GM12875 (cell line): ENCODE data around the gene VSTM4.

ENCODE experiments used
- H3K4me3 ChIP-seq: one replicate; pipeline ENCODE4 v1.5.1; 2011; ENCODE audit warnings: low read depth, low read length, control low read depth
- TF ChIP-seq, protein P1 (sequence below): IDR thresholded peaks from 2 replicates; pipeline ENCODE4 v1.5.1; 2011; ENCODE audit warnings: low read depth, mild to moderate bottlenecking, control low read depth, inconsistent platforms, low read length, moderate library complexity, borderline replicate concordance; ENCODE audit not compliant: insufficient read depth

The VSTM4 gene

DNA sequence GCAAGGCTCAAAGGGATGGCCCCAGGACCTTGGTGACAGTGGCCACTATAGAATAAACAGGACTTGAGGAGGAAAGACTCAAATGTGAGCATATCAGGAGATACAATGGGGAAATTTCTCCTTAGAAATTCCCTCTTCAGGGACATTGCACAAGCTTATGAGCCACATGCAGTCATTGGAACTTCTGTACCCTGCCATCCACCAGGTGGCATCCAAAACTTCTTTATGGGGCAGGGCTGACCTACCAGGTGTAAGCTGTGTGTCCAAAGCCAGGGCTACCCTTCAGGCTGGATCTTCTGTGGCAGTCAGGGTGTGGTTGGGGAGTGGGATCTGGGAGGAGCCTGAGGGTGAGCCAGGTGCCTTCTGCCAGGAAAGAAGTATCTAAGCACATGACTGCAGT is 139.1 kb downstream of the VSTM4 start:
- TF ChIP-seq, protein P1, sequence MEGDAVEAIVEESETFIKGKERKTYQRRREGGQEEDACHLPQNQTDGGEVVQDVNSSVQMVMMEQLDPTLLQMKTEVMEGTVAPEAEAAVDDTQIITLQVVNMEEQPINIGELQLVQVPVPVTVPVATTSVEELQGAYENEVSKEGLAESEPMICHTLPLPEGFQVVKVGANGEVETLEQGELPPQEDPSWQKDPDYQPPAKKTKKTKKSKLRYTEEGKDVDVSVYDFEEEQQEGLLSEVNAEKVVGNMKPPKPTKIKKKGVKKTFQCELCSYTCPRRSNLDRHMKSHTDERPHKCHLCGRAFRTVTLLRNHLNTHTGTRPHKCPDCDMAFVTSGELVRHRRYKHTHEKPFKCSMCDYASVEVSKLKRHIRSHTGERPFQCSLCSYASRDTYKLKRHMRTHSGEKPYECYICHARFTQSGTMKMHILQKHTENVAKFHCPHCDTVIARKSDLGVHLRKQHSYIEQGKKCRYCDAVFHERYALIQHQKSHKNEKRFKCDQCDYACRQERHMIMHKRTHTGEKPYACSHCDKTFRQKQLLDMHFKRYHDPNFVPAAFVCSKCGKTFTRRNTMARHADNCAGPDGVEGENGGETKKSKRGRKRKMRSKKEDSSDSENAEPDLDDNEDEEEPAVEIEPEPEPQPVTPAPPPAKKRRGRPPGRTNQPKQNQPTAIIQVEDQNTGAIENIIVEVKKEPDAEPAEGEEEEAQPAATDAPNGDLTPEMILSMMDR: no peak
- no peak overlapping the region for H3K4me3 ChIP-seq

DNA sequence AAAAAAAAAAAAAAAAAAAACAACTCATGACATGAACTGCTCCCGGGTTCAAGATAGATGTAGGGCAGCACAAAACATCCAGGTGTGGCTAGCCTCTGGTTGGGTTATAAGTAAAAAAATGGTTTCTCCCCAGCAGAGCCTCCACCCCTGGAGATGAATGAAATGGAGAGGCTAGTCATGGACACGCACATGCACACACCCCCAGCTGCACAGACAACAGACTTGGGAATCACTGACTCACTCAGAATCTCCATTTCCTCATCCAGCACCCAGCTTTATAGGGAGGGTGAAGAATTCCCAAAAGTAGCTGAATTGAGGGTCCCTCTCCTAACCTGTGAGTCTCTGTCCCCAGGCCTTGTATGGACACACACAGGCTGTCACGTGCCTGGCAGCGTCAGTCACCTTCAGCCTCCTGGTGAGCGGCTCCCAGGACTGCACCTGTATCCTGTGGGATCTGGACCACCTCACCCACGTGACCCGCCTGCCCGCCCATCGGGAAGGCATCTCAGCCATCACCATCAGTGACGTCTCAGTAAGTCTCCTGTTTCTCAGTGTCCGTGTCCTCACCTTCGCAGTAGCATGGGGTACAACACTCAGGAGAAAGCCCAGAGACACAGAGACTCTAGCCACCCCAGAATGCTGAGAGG is 140.7 kb downstream of the VSTM4 start:
- H3K4me3 ChIP-seq: no peak overlapping the region
- TF ChIP-seq, protein P1: no peak

DNA sequence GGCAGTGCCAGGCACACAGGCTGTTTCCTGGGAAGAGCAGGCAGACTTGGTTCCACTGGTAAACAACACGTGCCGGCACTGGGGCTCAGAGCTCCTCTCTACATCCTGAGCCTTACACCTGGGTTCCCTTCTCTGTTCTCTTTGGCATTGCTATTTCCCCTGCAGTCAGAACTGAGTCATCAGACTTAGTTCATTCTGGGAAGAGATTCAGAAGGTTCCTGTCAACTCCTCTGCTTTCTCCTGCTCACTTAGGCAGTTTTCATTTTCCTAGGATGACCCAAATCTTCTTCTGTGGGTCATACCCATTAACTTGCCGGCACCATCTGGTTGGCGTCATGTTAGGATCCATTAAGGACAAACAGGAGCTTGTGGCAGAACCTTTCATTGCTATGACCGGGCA is 142.3 kb downstream of the VSTM4 start:
- TF ChIP-seq, protein P1: no peak
- no peak overlapping the region for H3K4me3 ChIP-seq

DNA sequence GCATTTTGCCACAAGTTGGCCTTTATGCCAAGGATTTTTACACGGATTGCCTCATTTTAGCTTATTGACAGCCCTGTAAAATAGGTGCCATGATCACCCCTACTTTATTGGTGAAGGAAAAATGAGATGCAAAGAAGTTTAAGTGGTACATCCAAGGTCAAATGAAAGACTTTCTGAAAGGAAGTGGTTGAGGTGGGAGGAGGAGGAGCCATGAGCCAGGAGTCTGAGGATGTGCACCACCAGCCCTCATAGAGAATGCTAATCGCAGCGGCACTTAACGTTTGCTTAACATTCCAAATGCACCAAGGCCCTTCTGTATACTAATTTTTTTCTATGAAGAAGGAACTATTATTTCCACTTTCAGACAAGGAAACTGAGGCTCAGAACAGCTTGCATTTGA is 144.7 kb downstream of the VSTM4 start:
- H3K4me3 ChIP-seq: no peak overlapping the region
- TF ChIP-seq, protein P1: no peak

DNA sequence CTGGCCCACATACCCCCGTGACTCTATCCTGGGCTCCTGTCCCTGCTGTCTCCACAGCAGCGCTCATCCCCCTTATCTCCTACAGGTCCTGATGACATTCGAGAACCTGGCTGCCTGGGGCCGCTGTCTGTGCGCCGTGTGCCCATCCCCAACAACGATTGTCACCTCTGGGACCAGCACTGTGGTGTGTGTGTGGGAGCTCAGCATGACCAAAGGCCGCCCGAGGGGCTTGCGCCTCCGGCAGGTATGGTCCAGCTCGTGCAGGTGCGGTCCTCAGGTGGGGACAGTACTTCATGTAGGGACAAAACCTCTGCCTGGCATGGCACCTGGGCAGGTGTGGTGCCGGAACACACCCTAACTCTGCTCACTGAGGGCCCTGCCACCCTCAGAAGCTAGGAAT is 145.3 kb downstream of the VSTM4 start:
- TF ChIP-seq, protein P1: no peak
- H3K4me3 ChIP-seq: no peak overlapping the region

DNA sequence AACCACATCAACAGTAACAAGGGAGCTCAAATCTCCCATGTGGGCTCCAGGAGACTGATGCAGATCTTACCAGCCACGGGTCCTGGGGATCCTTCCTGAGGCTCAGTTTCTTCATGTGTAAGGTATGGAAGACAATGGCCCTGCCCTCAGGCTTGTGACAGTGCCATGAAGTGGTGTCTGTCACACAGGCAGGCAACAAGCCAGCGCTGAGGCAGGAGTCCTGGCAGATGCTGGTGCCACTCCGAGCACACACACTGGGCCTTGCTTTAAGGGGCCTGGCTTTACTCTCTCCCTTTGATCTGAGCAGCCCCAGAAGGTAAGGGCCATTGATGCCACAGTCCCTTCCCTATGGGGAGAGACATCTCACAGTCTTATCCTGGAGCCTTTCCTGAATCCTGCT is 147.3 kb downstream of the VSTM4 start:
- no peak overlapping the region for H3K4me3 ChIP-seq

DNA sequence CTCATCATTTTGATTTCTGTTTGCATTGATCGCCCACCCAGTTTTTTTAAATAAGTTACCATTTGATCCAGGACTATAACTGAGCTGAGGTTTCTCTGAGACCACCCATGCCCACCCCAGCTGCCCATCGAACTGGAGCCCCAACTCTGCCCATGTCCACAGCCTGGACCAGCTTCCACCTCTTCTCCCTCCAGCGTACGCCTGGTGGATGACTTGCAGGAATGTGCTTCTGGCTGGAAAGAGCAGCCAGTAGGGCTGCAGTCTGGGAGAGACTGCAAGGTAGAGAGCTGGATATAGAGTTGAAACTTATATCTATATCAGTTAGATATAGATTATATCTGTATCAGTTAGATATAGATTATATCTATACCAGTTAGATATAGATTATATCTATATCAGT is 149.9 kb downstream of the VSTM4 start:
- no peak overlapping the region for H3K4me3 ChIP-seq
- TF ChIP-seq, protein P1: no peak

More for the DNA sequence above, 147.3 kb downstream of the VSTM4 start:
- TF ChIP-seq, protein P1: no peak
